Duodenal mucosa (tissue), 2 donors: ENCODE measurements around the gene TUBGCP3.
"Not testable (repeated sequence)": the region's sequence is repeated elsewhere in the genome, so short reads cannot be mapped to it uniquely, and the experiment has no call there.

Source experiments
- H3K27ac ChIP-seq: one replicate; pipeline ENCODE4 v1.7.0; 2013; ENCODE audit warnings: low read depth, low read length
- H3K27me3 ChIP-seq, 2 donors: one replicate each; pipeline ENCODE4 v1.7.0; 2013; ENCODE audit warnings: low read length in 2 of 2, control low read depth in 1 of 2; ENCODE audit not compliant: insufficient read depth in 2 of 2, control insufficient read depth in 1 of 2
- H3K36me3 ChIP-seq, 2 donors: one replicate each; pipeline ENCODE4 v1.7.0; 2013; ENCODE audit warnings: low read length in 2 of 2, control low read depth in 1 of 2; ENCODE audit not compliant: insufficient read depth in 2 of 2, control insufficient read depth in 1 of 2
- H3K4me1 ChIP-seq, 2 donors: one replicate each; pipeline ENCODE4 v1.7.0; 2013; ENCODE audit warnings: low read length in 2 of 2, control low read depth in 1 of 2; ENCODE audit not compliant: insufficient read depth in 2 of 2, control insufficient read depth in 1 of 2
- H3K4me3 ChIP-seq, 2 donors: one replicate each; pipeline ENCODE4 v1.7.0; 2013; ENCODE audit warnings: low read length in 2 of 2, low read depth in 1 of 2
- H3K9ac ChIP-seq, 2 donors: one replicate each; pipeline ENCODE4 v1.7.0; 2013; ENCODE audit warnings: low read length in 2 of 2, low read depth in 1 of 2
- H3K9me3 ChIP-seq, 2 donors: one replicate each; pipeline ENCODE4 v1.7.0; 2013; ENCODE audit warnings: low read length in 2 of 2, control low read depth in 1 of 2; ENCODE audit not compliant: control insufficient read depth in 1 of 2

Gene TUBGCP3

GRCh38 chr13:112567161-112567862 is 20.6 kb downstream of the TUBGCP3 start:
- Histone ChIP-seq H3K27ac (no peak overlapping the region), H3K36me3 (peaks cover 13 to 46% of the 10 kb centered on the region in 2 donors), H3K9me3 (no peaks in the 10 kb centered on the region), H3K9ac (no peak overlapping the region), H3K27me3 (no peaks in the 10 kb centered on the region), H3K4me3 (no peak overlapping the region), H3K4me1 (peaks cover 0 to 5% of the 10 kb centered on the region in 2 donors)

DNA sequence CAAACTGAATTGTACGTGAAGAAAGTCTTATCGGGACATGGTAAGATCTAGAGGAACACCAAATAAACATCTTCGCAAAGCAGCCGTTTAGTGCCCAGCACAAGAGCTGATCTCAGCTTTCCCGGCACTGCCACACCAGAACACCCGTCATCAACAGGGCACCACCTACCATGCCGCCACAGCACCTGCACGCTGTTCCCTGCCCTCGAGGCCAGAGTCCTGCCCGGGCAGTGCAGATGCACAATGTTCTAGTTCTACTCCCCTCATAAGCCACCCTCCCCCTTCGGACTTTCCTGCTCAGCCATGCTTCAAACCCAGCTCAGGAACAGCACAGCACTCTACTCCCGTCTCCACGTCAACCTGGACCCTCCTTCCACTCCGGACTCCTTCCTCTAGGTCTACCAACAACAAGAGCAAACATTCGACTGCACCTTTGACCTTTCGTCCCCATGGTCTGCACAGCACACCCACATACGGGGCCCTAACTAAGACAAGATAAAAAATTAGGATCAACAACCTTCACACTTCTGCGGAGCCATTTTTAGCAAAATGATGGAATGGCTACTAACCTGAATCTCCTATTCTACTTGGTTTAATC is 25.1 kb downstream of the TUBGCP3 start:
- Histone ChIP-seq H3K4me3 (no peak overlapping the region), H3K9me3 (no peaks in the 10 kb centered on the region), H3K27me3 (no peaks in the 10 kb centered on the region), H3K27ac (no peak overlapping the region), H3K9ac (peak overlapping the region in 1 of 2 donors; percentile 22), H3K4me1 (peaks cover 0 to 5% of the 10 kb centered on the region in 2 donors), H3K36me3 (peaks cover 15 to 49% of the 10 kb centered on the region in 2 donors)

- no peaks in the 10 kb centered on the region for H3K27me3 ChIP-seq
- H3K27ac ChIP-seq, result no peak overlapping the region
- no peaks in the 10 kb centered on the region for H3K9me3 ChIP-seq
- peaks cover 0 to 5% of the 10 kb centered on the region in 2 donors for H3K4me1 ChIP-seq
- no peak overlapping the region for H3K9ac ChIP-seq
- no peak overlapping the region for H3K4me3 ChIP-seq
- peaks cover 20 to 49% of the 10 kb centered on the region in 2 donors for H3K36me3 ChIP-seq
These were observed 25.7 kb downstream of the TUBGCP3 start for GRCh38 chr13:112562254-112562653.

- H3K36me3 ChIP-seq, result peaks cover 23 to 51% of the 10 kb centered on the region in 2 donors
- H3K9me3 ChIP-seq, result no peaks in the 10 kb centered on the region
- H3K27me3 ChIP-seq, result no peaks in the 10 kb centered on the region
- H3K4me3 ChIP-seq, result no peak overlapping the region
- H3K27ac ChIP-seq, result no peak overlapping the region
- H3K4me1 ChIP-seq, result peaks cover 0 to 5% of the 10 kb centered on the region in 2 donors
- no peak overlapping the region for H3K9ac ChIP-seq
These were observed 26.5 kb downstream of the TUBGCP3 start for GRCh38 chr13:112561478-112561877.

GRCh38 chr13:112558696-112559418 is 29.1 kb downstream of the TUBGCP3 start:
- Histone ChIP-seq H3K36me3 (peaks cover 44 to 64% of the 10 kb centered on the region in 2 donors), H3K4me3 (no peak overlapping the region)

DNA sequence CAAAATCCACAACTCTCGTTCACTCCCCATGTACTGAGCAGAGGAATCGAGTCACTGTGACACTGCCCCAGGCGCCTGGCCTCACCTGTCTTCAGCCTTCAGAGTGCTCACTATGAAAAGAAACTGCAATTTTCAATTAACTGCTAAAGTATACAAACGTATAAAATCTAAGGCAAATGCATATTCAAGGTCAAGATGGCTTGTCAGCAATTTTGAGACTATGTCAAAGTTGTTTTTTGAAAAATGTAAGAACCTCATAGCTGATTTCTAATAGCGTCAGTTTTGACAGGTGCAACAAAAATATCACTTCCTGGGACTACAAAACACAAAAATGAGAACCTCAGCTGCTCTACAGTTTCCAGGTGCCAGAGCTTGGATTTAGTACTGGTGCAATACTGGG is 31.4 kb downstream of the TUBGCP3 start:
- no peaks in the 10 kb centered on the region for H3K4me1 ChIP-seq
- no peak overlapping the region for H3K9ac ChIP-seq
- no peak overlapping the region for H3K27ac ChIP-seq
- H3K27me3 ChIP-seq, result no peaks in the 10 kb centered on the region
- no peaks in the 10 kb centered on the region for H3K9me3 ChIP-seq
- H3K36me3 ChIP-seq, result peaks cover 44 to 77% of the 10 kb centered on the region in 2 donors
- H3K4me3 ChIP-seq, result no peak overlapping the region

More at GRCh38 chr13:112558696-112559418, 29.1 kb downstream of the TUBGCP3 start:
- H3K4me1 ChIP-seq, result peaks cover 0 to 5% of the 10 kb centered on the region in 2 donors
- H3K27ac ChIP-seq, result no peak overlapping the region
- no peak overlapping the region for H3K9ac ChIP-seq
- no peaks in the 10 kb centered on the region for H3K9me3 ChIP-seq
- H3K27me3 ChIP-seq, result no peaks in the 10 kb centered on the region

DNA sequence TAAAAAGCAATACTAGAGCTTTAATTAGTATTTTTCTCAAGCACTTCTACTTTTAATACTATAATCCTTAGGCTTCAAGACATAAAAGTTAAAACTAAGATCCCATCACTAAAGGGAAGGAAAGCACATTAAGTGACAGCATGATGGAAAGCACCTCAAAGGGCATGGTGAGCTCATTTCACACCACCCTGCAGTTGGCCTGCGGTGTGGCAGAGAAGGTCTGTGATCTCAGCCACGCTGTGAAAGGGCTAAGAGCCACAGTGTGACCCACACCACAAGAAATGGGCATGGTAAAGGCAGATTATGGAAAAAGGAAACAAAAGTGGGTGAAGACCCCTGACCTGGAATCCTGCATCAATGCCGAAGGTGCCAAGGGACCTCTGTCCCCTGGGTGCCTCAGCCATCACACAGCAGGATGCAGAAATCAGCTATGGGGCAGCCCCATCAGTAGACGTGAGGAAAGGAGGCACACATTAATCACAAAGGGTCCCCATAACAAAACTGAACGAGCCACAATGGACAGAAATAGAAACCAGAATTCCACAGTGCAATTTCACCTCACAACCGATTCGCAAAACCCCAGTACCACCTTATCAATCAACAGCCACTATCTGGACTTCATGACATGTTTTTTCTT is 33.6 kb downstream of the TUBGCP3 start:
- Histone ChIP-seq H3K4me3 (no peak overlapping the region), H3K4me1 (no peaks in the 10 kb centered on the region), H3K27ac (no peak overlapping the region), H3K36me3 (peaks cover 38 to 85% of the 10 kb centered on the region in 2 donors), H3K9me3 (no peaks in the 10 kb centered on the region), H3K9ac (no peak overlapping the region), H3K27me3 (no peaks in the 10 kb centered on the region)

DNA sequence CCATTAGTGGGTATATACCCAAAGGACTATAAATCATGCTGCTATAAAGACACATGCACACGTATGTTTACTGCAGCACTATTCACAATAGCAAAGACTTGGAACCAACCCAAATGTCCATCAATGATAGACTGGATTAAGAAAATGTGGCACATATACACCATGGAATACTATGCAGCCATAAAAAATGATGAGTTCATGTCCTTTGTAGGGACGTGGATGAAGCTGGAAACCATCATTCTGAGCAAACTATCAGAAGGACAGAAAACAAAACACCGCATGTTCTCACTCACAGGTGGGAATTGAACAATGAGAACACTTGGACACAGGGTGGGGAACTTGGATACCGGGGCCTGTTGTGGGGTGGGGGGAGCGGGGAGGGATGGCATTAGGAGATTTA is 39.0 kb downstream of the TUBGCP3 start:
- not testable (repeated sequence) for H3K9ac ChIP-seq, H3K27me3 ChIP-seq, H3K27ac ChIP-seq, H3K4me1 ChIP-seq, H3K4me3 ChIP-seq, H3K9me3 ChIP-seq
- peaks cover 35 to 73% of the 10 kb centered on the region in 2 donors for H3K36me3 ChIP-seq

DNA sequence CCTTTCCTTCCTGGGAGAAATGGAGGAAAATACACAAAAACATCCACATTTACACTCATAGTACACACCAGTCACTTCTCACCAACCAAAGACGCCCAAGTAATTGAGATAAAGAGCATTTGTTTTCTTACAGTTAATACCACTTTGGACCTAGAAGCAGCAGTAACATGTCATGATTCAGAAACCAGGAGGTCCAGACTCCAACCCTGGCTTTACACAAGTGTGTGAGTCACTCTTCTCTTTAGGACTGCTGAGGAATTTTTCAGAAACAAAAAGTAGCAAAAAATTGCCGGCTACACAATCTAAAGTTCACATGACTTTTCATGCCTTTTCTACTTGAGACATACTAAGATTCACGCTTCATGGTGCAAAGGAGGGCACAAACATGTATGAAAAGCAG is 42.1 kb downstream of the TUBGCP3 start:
- H3K27ac ChIP-seq, result no peak overlapping the region
- H3K4me1 ChIP-seq, result no peaks in the 10 kb centered on the region
- H3K36me3 ChIP-seq, result peaks cover 30 to 43% of the 10 kb centered on the region in 2 donors

More for the DNA sequence above, 42.1 kb downstream of the TUBGCP3 start:
- Histone ChIP-seq H3K9ac (no peak overlapping the region), H3K9me3 (no peaks in the 10 kb centered on the region), H3K27me3 (no peaks in the 10 kb centered on the region), H3K4me3 (no peak overlapping the region)
